Frontal cortex (tissue), 4 donors: ENCODE results near the gene ZNF501. TPM values are rescaled to one million over a fixed set of nuclear protein-coding genes. Genes with fewer than 3 reads are reported as not detected.

ENCODE experiments used
- DNase-seq, 2 donors: peaks; one replicate each; pipeline ENCODE4 v3.0.0; 2012; ENCODE audit warnings: low spot score in 2 of 2
- FAIRE-seq: peaks from 2 replicates; lab custom pipeline; 2012; peaks lifted over from hg19 to GRCh38; lab: Jason Lieb, UNC
- total RNA-seq: library from RNA; depleted of rRNA; stranded (reverse); fragments of >200 nt; gene quantifications from one replicate; pipeline ENCODE4 v1.2.3, GENCODE V29; 2014
- donor health status: control.
- donor health status: control.
- donor health status: control.

The ZNF501 gene
- 25.7 TPM for total RNA-seq

- DNase-seq, result peak; percentile 54 to 83
- no peak for FAIRE-seq
Measured at GRCh38 chr3:44729384-44729910, at the start of gene ZNF501. ZNF501 (plus strand) TSS chr3:44729635; CDS start chr3:44734422, 4,787 bp downstream.

DNA sequence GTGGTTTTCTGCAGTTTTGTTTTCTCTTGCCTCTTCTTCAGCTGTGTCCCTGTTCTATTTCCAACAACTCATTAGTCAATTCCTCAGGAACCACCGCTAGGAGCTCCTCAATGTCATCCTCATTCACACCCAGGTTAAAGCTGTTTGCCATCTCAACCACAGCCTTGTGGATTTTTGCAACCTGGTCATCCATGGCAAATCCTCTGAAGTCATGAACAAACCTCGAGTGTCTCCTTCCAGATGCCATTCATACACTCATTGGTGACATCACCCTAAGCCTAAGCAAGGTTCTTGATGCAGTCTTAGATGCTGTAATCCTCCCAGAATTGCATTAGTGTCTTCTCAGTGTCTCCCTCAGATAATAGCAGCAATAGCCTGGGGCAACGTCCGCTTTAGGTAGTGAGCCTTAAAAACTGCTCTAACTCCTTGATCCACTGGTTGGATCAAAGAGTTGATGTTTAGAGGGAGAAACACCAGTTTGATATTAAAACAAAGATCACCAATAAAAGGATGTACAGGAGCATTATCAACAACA is 48.4 kb upstream of the ZNF501 start:
- no peak for FAIRE-seq

GRCh38 chr3:44682182-44682896 is 47.1 kb upstream of the ZNF501 start:
- FAIRE-seq (no peak), DNase-seq (no peak)

More for the DNA sequence above, 48.4 kb upstream of the ZNF501 start:
- DNase-seq, result no peak

- FAIRE-seq (no peak), DNase-seq (peak; percentile 63 to 73)
Measured at GRCh38 chr3:44685128-44685800, 44.2 kb upstream of the ZNF501 start.

DNA sequence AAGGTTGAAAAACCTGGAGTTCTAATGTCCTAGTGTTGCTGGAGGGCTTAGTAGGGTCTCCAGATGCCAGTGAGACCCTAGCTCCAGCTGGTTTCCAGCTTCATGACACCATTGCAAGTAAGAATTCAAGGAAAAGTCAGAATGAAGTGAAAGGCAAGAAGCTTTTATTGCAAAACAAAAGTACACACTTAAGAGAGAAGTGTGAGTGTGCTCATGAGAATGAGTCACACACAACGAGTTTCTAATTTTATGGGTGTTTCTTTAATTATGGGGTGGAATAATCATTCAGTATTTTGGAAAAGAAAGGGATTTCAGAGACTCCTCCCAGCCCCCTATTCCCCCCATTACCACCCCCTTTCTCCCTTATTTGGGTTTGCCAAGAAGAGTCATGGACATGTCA is 41.5 kb upstream of the ZNF501 start:
- no peak for DNase-seq
- no peak for FAIRE-seq

- DNase-seq (peak; percentile 82 to 86), FAIRE-seq (no peak)
Measured at GRCh38 chr3:44712455-44713075, 16.9 kb upstream of the ZNF501 start, which contains the start of gene ZNF502. ZNF502 (plus strand) TSS chr3:44712660; CDS start chr3:44720262, 7,602 bp downstream.

DNA sequence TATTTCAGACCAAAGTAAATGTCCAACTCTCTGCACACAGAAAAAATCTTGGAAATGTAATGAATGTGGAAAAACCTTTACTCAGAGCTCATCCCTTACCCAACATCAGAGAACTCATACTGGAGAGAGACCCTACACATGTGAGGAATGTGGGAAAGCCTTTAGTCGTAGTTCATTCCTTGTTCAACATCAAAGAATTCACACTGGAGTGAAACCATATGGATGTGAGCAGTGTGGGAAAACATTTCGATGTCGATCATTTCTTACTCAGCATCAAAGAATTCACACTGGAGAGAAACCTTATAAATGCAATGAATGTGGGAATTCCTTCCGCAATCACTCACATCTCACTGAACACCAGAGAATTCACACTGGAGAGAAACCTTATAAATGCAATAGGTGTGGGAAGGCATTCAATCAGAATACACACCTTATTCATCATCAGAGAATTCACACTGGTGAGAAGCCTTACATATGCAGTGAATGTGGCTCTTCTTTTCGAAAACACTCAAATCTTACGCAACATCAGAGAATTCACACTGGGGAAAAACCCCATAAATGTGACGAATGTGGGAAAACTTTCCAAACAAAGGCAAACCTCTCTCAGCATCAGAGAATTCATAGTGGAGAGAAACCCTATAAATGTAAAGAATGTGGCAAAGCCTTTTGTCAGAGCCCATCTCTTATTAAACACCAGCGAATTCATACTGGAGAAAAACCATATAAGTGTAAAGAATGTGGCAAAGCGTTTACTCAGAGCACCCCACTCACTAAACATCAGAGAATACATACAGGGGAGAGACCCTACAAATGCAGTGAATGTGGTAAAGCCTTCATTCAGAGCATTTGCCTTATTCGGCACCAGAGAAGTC is 8.0 kb upstream of the ZNF501 start:
- DNase-seq (no peak), FAIRE-seq (no peak)

DNA sequence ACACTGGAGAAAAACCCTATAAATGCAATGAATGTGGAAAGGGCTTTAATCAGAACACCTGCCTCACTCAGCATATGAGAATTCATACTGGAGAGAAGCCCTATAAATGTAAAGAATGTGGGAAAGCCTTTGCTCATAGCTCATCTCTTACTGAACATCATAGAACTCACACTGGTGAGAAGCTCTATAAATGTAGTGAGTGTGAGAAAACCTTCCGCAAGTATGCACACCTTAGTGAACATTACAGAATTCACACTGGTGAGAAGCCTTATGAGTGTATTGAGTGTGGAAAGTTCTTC is 7.4 kb upstream of the ZNF501 start:
- no peak for FAIRE-seq
- DNase-seq, result no peak

DNA sequence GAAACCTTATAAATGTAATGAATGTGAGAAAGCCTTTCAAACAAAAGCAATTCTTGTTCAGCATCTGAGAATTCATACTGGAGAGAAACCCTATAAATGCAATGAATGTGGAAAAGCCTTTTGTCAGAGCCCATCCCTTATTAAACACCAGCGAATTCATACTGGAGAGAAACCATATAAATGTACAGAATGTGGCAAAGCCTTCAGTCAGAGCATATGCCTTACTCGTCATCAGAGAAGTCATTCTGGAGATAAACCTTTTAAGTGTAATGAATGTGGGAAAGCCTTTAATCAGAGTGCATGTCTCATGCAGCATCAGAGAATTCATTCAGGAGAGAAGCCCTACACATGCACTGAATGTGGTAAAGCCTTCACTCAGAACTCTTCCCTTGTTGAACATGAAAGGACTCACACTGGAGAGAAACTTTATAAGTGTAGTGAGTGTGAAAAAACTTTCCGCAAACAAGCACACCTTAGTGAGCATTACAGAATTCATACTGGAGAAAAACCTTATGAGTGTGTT is 5.3 kb downstream of the ZNF501 start:
- FAIRE-seq, result no peak
- DNase-seq, result no peak

DNA sequence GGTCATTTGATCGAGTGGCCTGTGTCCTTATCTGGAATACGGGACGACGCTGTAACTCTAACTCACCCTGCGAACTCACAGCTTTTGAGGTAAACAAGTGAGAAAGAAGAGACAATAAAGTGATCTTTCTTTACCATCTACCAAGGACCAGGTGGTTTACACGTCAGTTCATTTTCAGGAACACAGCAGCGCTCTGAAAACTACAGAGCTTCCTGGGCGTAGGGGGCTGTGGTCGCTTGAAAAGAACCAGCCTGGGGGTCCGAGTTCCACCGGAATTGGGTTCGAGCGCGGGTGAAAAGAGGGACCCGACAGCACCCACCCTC is 31.6 kb downstream of the ZNF501 start:
- DNase-seq (peak in 1 of 2 donors; percentile 12), FAIRE-seq (no peak)

- FAIRE-seq, result no peak
- peak; percentile 78 to 94 for DNase-seq
Measured at GRCh38 chr3:44761424-44762169, 32.2 kb downstream of the ZNF501 start, which contains the start of the genes KIAA1143 and KIF15. KIAA1143 (minus strand) TSS chr3:44761619; CDS start chr3:44761602, 17 bp downstream. KIF15 (plus strand) TSS chr3:44761794; CDS start chr3:44761866, 72 bp downstream.

GRCh38 chr3:44762170-44762677 is 32.8 kb downstream of the ZNF501 start:
- DNase-seq, result no peak

DNA sequence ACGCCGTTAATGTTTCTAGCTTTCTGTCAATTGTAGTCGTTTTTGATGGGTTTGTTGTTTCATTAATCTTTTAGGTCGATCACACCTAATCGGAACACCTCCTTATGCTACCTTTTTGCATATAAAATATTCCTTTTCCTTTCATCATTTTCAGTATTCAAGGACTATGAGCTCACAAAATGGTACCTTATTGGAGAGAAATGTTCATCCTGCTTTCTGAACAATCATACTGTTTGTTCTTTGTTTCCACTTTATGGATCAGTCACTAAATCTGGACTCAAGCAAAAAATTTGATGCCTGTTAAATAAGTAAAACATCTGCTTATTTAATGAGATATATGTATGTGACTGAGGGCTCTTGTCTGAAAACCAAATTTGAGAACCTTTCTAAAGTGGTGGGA is 33.3 kb downstream of the ZNF501 start:
- FAIRE-seq (no peak), DNase-seq (no peak)

More at GRCh38 chr3:44762170-44762677, 32.8 kb downstream of the ZNF501 start:
- FAIRE-seq, result no peak

DNA sequence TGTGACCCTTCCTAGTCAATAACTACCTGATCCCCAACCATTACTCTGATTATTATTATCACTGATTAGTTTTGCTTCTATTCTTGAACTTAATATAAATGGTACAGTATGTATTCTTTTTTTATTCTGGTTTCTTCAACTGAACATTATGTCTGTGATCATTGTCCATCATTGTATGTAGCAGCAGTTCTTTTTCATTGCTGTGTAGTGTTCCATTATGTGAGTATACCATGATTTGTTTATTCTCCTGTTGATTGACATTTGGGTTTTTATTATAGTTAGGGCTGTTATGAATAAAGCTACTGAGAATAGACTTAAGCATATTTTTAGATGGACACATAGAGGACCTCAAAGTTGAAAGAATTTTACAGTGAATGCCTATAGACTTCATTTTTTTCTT is 34.8 kb downstream of the ZNF501 start:
- FAIRE-seq (no peak), DNase-seq (no peak)

DNA sequence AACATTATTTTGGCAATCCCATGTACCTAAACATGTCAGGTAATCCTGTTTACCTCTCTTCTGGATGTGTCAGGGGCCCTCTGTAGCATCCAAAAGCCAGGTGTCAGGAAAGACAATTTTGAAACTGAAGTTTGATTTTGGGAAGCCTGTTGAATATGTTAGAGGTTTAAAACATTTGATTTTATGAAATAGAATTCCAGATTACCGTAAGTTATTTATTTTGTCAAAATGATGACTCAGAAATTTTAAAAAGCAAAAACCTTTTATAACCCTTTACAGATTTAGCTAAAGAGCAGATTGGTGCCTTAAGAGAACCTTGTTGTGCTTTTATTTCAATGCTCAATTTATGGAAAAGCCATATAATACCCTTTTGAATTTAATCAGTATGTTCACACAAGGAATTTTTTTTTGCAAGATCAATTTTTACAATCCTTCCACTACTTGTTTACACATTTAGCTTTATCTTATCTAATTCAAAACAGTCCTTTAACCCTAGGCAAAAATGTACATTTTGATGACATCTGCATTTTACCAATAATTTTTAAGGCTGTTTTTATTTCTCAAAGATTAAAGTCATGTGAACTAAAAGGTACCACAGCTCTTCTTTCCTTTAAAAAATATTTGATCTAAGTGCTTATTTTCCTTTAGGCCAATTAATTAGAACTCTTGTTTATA is 42.1 kb downstream of the ZNF501 start:
- FAIRE-seq (no peak), DNase-seq (no peak)

- FAIRE-seq, result no peak
- DNase-seq, result no peak
Measured at GRCh38 chr3:44772099-44772442, 42.6 kb downstream of the ZNF501 start.

DNA sequence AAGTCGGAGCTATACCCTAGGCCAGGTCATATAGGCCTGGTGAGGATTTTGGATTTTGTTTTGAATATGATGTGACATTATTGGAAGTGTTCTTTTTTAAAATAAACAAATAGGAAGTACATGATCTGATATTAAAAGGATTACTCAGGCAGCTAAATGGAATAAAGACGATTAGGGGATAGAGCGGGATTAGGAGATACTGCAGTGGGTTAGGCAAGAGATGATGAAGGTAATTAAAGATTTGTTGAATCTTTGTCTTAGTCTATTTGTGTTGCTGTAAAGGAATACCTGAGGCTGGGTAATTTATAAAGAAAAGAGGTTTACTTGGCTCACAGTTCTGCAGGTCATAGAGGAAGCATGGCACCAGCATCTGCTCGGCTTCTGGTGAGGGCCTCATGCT is 53.5 kb downstream of the ZNF501 start:
- FAIRE-seq, result no peak

More for the DNA sequence above, 53.5 kb downstream of the ZNF501 start:
- DNase-seq, result no peak
